ENCODE results near the gene PANK4.

PANK4 gene

GRCh38 chr1:2493691-2494322 lies 32.6 kb downstream of the PANK4 start:
- Mint-ChIP-seq H3K9me3 (peaks cover 5% of the 10 kb centered on the region), H3K27me3 (ENCODE audit: low read depth) (no peaks in the 10 kb centered on the region), H3K27ac (no peak overlapping the region), H3K4me3 (no peak overlapping the region), H3K4me1 (ENCODE audit: low read depth) (peaks cover 4% of the 10 kb centered on the region), H3K36me3 (ENCODE audit: low read depth) (peaks cover 4% of the 10 kb centered on the region)
- DNase-seq (ENCODE audit: low spot score): no peak

GRCh38 chr1:2493218-2493617 lies 33.2 kb downstream of the PANK4 start:
- Mint-ChIP-seq H3K4me3 (no peak overlapping the region), H3K27me3 (ENCODE audit: low read depth) (no peaks in the 10 kb centered on the region), H3K9me3 (peaks cover 10% of the 10 kb centered on the region), H3K36me3 (ENCODE audit: low read depth) (peaks cover 5% of the 10 kb centered on the region), H3K4me1 (ENCODE audit: low read depth) (peaks cover 4% of the 10 kb centered on the region), H3K27ac (no peak overlapping the region)
- no peak for DNase-seq (ENCODE audit: low spot score)

GRCh38 chr1:2492091-2492490 lies 34.3 kb downstream of the PANK4 start:
- Mint-ChIP-seq H3K27me3 (ENCODE audit: low read depth) (no peaks in the 10 kb centered on the region), H3K4me1 (ENCODE audit: low read depth) (peaks cover 4% of the 10 kb centered on the region), H3K36me3 (ENCODE audit: low read depth) (peaks cover 7% of the 10 kb centered on the region), H3K9me3 (peaks cover 16% of the 10 kb centered on the region), H3K27ac (no peak overlapping the region), H3K4me3 (no peak overlapping the region)
- no peak for DNase-seq (ENCODE audit: low spot score)

DNA sequence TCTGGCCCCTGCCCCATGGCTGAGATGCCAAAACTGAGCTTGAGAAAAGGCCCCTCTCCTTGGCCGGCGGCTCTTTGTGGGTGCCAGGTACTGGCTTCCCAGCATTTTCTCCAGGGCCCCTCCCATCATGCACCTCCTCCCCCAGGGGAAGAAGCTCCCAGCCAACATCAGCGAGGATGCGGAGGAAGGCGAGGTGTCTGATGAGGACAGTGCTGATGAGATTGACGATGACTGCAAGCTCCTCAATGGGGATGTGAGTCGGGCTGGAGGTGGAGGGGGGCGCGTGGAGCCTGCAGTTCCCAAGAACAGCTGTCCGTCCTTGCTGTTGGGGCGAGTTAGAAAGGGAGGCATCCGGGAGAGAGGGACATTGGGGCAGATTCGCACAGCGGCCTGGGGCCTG lies 36.8 kb downstream of the PANK4 start:
- peaks cover 7% of the 10 kb centered on the region for H3K36me3 Mint-ChIP-seq (ENCODE audit: low read depth)
- H3K9me3 Mint-ChIP-seq: peaks cover 16% of the 10 kb centered on the region
- DNase-seq (ENCODE audit: low spot score): no peak
- peaks cover 2% of the 10 kb centered on the region for H3K4me1 Mint-ChIP-seq (ENCODE audit: low read depth)
- H3K27ac Mint-ChIP-seq: no peak overlapping the region
- no peak overlapping the region for H3K4me3 Mint-ChIP-seq
- no peaks in the 10 kb centered on the region for H3K27me3 Mint-ChIP-seq (ENCODE audit: low read depth)

- no peak overlapping the region for H3K27ac Mint-ChIP-seq
- H3K36me3 Mint-ChIP-seq (ENCODE audit: low read depth): peaks cover 7% of the 10 kb centered on the region
These were observed 37.7 kb downstream of the PANK4 start for GRCh38 chr1:2488688-2489087.

DNA sequence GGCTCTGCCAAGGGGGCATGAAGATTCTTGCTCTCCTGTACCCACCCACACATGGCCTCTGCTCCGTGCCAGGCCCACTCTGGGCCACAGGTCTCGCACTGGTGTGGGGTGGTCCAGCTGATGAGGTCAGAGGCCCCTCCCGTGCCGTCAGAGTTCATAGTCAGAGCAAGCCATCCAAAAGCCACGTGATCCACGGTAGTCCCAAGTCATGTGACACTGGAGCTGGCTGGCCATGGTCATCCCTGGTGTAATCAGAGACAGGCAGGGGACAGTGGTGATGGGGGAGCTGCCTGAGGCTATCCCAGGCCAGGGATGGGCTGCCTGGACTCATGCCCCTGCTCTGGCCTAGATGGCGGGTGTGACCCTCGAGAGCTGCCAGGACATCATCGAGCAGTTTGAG lies 39.8 kb downstream of the PANK4 start:
- no peak for DNase-seq (ENCODE audit: low spot score)
- H3K4me1 Mint-ChIP-seq (ENCODE audit: low read depth): no peaks in the 10 kb centered on the region
- H3K4me3 Mint-ChIP-seq: no peak overlapping the region
- H3K27me3 Mint-ChIP-seq (ENCODE audit: low read depth): no peaks in the 10 kb centered on the region
- peaks cover 16% of the 10 kb centered on the region for H3K9me3 Mint-ChIP-seq
- H3K36me3 Mint-ChIP-seq (ENCODE audit: low read depth): peaks cover 7% of the 10 kb centered on the region
- H3K27ac Mint-ChIP-seq: no peak overlapping the region

More at GRCh38 chr1:2488688-2489087, 37.7 kb downstream of the PANK4 start:
- H3K4me1 Mint-ChIP-seq (ENCODE audit: low read depth): no peaks in the 10 kb centered on the region
- no peak overlapping the region for H3K4me3 Mint-ChIP-seq
- no peaks in the 10 kb centered on the region for H3K27me3 Mint-ChIP-seq (ENCODE audit: low read depth)
- peaks cover 16% of the 10 kb centered on the region for H3K9me3 Mint-ChIP-seq
- DNase-seq (ENCODE audit: low spot score): no peak

DNA sequence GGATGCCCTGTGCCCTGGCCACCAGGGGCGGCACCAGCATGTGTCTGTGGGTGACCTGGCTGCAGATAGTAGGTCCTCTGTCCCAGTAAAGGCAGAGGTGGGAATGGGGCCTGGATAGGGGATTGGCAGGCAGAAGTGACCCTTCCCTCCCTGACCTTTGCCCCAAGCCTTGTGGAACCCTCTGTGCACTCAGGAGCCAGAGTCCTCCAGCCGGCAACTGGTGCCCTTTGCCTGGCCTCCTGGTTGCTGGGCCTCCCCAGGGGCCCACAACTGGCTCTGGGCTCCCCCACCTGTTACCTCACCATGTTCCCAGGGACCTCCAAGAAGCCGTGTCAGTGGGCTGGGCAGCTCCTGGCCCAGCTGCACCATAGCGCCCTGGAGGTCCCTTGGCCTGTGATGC lies 40.4 kb downstream of the PANK4 start:
- no peak overlapping the region for H3K27ac Mint-ChIP-seq
- H3K4me3 Mint-ChIP-seq: no peak overlapping the region
- H3K27me3 Mint-ChIP-seq (ENCODE audit: low read depth): no peaks in the 10 kb centered on the region
- peaks cover 16% of the 10 kb centered on the region for H3K9me3 Mint-ChIP-seq
- H3K4me1 Mint-ChIP-seq (ENCODE audit: low read depth): no peaks in the 10 kb centered on the region
- no peak for DNase-seq (ENCODE audit: low spot score)
- peaks cover 7% of the 10 kb centered on the region for H3K36me3 Mint-ChIP-seq (ENCODE audit: low read depth)

DNA sequence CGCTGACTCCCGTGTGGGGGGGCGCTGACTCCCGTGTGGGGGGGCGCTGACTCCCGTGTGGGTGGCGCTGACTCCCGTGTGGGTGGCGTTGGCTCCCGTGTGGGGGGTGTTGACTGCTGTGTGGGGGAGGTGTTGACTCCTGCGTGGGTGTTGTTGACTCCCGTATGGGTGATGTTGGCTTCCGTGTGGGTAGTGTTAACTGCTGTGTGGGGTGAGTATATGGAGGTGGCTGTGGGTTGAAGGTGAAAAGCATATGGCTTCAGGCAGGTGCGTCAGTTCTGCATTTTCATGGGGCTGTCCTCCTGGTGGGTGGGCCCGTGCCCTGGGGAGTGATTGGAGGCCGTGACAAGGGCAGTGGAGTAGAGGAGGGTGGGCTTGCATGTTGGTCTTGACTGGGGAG lies 42.4 kb downstream of the PANK4 start:
- H3K27me3 Mint-ChIP-seq (ENCODE audit: low read depth): no peaks in the 10 kb centered on the region

GRCh38 chr1:2483026-2483425 lies 43.4 kb downstream of the PANK4 start:
- Mint-ChIP-seq H3K27me3 (ENCODE audit: low read depth) (no peaks in the 10 kb centered on the region), H3K27ac (no peak overlapping the region), H3K4me3 (no peak overlapping the region), H3K9me3 (peaks cover 5% of the 10 kb centered on the region), H3K36me3 (ENCODE audit: low read depth) (peaks cover 3% of the 10 kb centered on the region), H3K4me1 (ENCODE audit: low read depth) (no peaks in the 10 kb centered on the region)
- no peak for DNase-seq (ENCODE audit: low spot score)

More for the DNA sequence above, 42.4 kb downstream of the PANK4 start:
- no peak for DNase-seq (ENCODE audit: low spot score)
- Mint-ChIP-seq H3K4me1 (ENCODE audit: low read depth) (no peaks in the 10 kb centered on the region), H3K36me3 (ENCODE audit: low read depth) (peaks cover 5% of the 10 kb centered on the region), H3K4me3 (no peak overlapping the region), H3K9me3 (peaks cover 13% of the 10 kb centered on the region), H3K27ac (no peak overlapping the region)

GRCh38 chr1:2482588-2482987 lies 43.8 kb downstream of the PANK4 start:
- no peak for DNase-seq (ENCODE audit: low spot score)
- Mint-ChIP-seq H3K36me3 (ENCODE audit: low read depth) (no peaks in the 10 kb centered on the region), H3K4me1 (ENCODE audit: low read depth) (no peaks in the 10 kb centered on the region), H3K4me3 (no peak overlapping the region), H3K9me3 (peaks cover under 1% of the 10 kb centered on the region), H3K27ac (no peak overlapping the region), H3K27me3 (ENCODE audit: low read depth) (no peaks in the 10 kb centered on the region)

DNA sequence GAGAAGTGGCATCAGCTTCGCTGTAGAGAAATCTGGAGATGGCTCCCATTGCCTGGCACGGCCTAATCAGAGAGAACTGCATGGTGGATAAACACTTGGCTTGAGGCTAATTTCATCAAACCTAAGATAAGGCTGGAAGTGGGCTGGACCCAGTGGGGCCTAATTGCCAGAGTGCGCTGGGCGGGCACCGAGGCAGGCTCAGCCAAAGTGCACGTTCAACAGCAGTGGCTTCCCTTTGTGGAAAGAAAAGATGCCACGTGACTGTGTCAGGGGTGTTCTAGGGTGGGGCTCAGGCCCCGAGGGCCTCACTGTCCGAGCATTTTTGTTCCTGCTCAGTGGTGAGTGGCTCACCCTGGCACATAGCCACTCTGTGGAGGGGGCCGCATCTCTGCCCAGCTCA lies 44.5 kb downstream of the PANK4 start:
- H3K4me3 Mint-ChIP-seq: no peak overlapping the region
- H3K36me3 Mint-ChIP-seq (ENCODE audit: low read depth): no peaks in the 10 kb centered on the region

GRCh38 chr1:2480986-2481364 lies 45.4 kb downstream of the PANK4 start:
- no peak for DNase-seq (ENCODE audit: low spot score)
- no peaks in the 10 kb centered on the region for H3K9me3 Mint-ChIP-seq
- no peak overlapping the region for H3K27ac Mint-ChIP-seq
- H3K36me3 Mint-ChIP-seq (ENCODE audit: low read depth): no peaks in the 10 kb centered on the region
- no peaks in the 10 kb centered on the region for H3K4me1 Mint-ChIP-seq (ENCODE audit: low read depth)
- no peak overlapping the region for H3K4me3 Mint-ChIP-seq
- H3K27me3 Mint-ChIP-seq (ENCODE audit: low read depth): no peaks in the 10 kb centered on the region

More for the DNA sequence above, 44.5 kb downstream of the PANK4 start:
- no peak overlapping the region for H3K27ac Mint-ChIP-seq
- H3K4me1 Mint-ChIP-seq (ENCODE audit: low read depth): no peaks in the 10 kb centered on the region
- H3K27me3 Mint-ChIP-seq (ENCODE audit: low read depth): no peaks in the 10 kb centered on the region
- DNase-seq (ENCODE audit: low spot score): no peak
- H3K9me3 Mint-ChIP-seq: no peaks in the 10 kb centered on the region

DNA sequence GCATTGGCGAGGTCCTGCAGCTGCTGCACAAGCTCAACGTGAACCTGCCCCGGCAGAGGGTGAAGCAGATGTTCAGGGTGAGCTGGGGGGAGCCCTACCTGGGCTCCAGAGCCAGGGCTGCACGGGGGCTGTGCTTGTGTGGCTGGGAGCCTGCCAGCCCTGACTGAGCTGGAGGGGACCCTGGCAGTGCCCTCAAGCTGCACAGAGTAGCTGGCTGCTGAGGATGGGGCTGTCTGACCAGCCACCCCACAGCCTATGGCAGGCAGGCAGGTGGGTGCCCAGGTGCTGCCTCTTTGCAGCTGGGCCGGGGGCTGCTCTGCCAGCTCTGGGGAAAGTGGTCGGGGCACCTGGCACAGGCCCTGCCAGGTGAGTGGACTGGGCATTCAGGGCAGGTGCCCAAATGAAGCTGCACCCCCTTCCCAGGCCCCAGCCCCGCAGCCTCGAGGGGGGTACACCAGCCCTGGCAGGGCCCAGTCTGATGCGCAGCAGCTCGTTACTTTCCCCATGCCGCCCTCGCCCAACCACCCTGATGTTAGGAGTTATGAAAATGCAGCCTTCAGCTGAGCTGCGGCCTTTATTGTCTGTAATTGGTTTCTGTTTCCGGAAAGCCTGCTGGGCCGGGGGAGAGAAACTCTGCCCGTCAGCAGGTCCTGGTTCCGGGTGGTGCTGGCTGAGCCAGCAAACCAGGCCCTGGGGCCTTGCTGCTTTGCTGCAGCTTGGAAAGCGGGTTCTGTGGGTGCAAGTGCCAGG lies 46.0 kb downstream of the PANK4 start:
- no peak overlapping the region for H3K27ac Mint-ChIP-seq
- H3K27me3 Mint-ChIP-seq (ENCODE audit: low read depth): no peaks in the 10 kb centered on the region
- no peaks in the 10 kb centered on the region for H3K4me1 Mint-ChIP-seq (ENCODE audit: low read depth)
- DNase-seq (ENCODE audit: low spot score): no peak
- no peaks in the 10 kb centered on the region for H3K36me3 Mint-ChIP-seq (ENCODE audit: low read depth)
- no peaks in the 10 kb centered on the region for H3K9me3 Mint-ChIP-seq
- no peak overlapping the region for H3K4me3 Mint-ChIP-seq

- Mint-ChIP-seq H3K27ac (no peak overlapping the region), H3K27me3 (ENCODE audit: low read depth) (no peaks in the 10 kb centered on the region), H3K9me3 (no peaks in the 10 kb centered on the region), H3K4me1 (ENCODE audit: low read depth) (no peaks in the 10 kb centered on the region), H3K36me3 (ENCODE audit: low read depth) (no peaks in the 10 kb centered on the region), H3K4me3 (no peak overlapping the region)
- no peak for DNase-seq (ENCODE audit: low spot score)
These were observed 46.8 kb downstream of the PANK4 start for GRCh38 chr1:2479618-2480017.

DNA sequence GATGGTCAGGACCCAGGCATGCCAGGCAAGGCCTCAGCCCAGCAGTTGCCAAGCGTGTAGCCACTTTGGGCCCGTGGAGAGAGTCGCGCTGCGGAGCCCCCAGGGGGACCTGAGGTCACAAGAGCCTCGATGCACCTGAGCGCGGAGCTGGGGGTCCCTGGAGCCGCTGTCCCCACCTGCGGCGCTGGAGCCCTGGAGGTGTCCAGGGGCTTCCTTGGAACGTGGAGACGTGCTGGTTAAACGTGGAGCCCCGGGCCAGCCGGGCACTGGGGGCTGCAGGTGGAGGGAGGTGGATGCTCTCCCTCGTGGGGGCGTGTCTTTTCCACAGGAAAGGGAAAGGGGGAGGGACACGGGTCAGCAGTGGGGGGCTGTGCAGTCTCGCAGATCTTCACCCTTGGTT lies 47.2 kb downstream of the PANK4 start:
- no peaks in the 10 kb centered on the region for H3K27me3 Mint-ChIP-seq (ENCODE audit: low read depth)
- no peak for DNase-seq (ENCODE audit: low spot score)
- no peaks in the 10 kb centered on the region for H3K4me1 Mint-ChIP-seq (ENCODE audit: low read depth)
- H3K27ac Mint-ChIP-seq: no peak overlapping the region
- H3K9me3 Mint-ChIP-seq: no peaks in the 10 kb centered on the region
- H3K4me3 Mint-ChIP-seq: no peak overlapping the region
- no peaks in the 10 kb centered on the region for H3K36me3 Mint-ChIP-seq (ENCODE audit: low read depth)

Measured in T-helper 2 cell treated with Interferon-gamma antibody and Interleukin-4, amounts not matched to agents 5 μg/mL and 100 μg/mL, for 36 hours (primary cell).